ENCODE results near the gene MED15.
"Not testable (repeated sequence)": the region's sequence is repeated elsewhere in the genome, so short reads cannot be mapped to it uniquely, and the experiment has no call there.

The MED15 gene

DNA sequence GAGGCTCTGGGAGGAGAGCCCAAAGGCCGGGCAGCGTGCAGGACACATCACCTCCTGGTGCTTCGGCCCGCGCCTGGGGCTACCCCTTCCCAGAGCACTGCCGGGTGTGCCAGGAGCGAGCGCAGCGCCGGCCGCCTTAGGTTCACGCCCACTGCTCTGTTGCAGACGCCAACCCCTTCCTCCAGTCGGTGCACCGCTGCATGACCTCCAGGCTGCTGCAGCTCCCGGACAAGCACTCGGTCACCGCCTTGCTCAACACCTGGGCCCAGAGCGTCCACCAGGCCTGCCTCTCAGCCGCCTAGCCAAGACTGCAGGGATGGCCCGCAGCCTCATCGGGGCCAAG, 79.0 kb downstream of the MED15 start:
- no peak for DNase-seq

DNA sequence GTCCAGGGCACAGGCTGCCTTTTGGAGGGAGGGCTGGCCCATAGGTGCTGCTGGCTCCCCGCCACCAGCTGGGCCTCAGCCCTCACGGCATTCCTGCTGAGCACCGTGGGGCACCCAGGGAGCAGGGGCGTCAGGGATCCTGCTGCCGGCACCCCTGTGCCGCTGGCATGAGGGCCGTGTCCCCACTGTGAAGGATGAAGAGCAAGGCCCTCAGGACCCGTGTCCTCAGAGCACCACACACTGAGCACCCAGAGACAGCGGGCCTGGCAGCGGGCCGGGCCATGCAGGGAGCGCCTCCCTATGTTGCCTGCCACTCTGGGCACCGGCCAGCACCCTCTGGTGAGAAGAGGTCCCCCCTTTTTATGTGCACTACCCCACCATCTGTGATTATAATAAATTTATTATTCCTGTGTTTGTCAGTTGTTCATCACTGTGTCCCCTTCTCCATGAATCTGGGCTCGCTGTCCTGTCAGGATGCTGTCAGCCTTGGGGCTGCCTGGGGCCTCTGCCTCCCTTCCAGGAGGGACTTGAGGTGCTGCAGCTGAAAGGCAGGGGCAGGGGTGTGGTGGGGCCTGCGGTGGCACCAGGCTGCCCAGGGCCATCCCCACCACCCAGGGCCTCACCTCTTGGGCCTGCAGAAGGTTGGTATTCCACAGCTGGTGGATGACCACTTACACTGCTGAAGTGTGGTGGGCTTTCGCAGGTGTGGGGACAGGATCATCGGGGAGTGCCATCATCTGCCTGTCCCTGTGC, 80.0 kb downstream of the MED15 start:
- no peak for DNase-seq

DNA sequence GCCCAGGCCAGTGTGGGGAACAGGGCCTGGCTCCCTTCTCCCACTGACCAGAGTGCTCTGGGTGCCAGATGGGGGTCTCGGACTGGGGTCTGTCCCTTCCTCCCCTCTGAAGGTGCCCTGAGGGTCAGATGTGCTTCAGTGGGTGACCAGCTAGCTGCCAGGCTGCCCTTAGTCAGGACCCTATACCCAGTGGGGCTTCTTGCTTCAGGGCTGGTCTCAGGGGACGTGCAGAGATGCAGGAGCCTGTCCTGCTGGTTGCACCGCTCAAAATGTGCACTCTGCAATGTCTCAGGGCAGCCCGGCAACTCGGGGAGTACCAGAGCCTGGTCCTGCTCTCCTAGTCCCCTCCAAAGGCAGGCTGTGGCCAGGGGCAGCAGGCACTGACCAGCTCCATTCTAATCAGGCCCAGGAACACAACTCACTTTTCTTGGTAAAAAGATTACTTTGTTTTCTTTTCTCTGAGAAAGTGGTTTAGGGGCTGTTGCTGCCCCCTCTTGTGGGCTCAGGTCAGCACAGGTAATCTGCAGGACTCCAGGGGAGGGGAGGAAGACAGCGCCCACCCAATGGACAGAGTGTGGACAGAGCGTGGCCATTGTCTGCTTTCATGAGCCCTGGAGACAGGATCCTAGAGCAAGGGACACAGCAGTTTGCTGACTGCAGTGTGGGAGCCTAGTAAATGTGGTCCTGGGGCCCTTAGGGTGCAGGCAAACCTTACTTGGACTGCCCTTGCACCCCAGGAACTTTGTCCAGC, 80.9 kb downstream of the MED15 start:
- DNase-seq: no peak

DNA sequence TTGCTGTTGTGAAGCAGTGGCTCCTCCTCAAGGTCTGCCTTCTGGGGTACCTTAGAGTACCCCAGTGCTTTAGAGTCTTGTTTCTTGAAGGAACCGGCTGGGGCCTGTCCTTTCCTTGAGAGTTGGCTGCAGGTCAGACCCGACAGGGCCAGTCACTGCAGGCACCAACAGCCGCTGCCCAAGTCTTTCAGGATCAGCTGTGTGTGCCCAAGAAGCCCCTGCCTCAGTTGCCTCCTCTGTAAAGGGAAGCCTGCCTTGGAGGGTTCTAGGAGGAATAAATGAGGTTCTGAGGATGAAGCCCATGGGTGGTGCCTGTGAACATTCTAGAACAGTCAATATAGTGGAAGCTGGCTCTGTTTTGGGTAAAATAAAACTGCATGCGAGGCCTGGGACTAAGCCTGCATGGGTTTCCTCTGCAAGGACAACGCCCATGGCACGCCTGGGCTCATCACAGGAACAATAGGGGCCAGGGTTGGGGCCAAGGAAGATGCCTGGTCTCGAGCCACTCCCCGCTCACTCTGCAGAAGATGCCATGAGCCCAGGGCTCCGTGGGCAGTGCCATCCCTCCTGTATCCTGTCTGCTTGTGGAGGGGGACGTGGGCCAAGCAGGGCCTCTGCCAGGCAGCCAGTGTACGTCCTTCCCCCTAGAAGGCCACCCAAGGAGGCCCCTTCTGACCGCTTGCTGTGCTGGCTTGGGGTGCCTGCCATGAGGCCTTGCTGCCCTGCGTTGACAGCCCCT, 81.6 kb downstream of the MED15 start:
- no peak for DNase-seq

DNA sequence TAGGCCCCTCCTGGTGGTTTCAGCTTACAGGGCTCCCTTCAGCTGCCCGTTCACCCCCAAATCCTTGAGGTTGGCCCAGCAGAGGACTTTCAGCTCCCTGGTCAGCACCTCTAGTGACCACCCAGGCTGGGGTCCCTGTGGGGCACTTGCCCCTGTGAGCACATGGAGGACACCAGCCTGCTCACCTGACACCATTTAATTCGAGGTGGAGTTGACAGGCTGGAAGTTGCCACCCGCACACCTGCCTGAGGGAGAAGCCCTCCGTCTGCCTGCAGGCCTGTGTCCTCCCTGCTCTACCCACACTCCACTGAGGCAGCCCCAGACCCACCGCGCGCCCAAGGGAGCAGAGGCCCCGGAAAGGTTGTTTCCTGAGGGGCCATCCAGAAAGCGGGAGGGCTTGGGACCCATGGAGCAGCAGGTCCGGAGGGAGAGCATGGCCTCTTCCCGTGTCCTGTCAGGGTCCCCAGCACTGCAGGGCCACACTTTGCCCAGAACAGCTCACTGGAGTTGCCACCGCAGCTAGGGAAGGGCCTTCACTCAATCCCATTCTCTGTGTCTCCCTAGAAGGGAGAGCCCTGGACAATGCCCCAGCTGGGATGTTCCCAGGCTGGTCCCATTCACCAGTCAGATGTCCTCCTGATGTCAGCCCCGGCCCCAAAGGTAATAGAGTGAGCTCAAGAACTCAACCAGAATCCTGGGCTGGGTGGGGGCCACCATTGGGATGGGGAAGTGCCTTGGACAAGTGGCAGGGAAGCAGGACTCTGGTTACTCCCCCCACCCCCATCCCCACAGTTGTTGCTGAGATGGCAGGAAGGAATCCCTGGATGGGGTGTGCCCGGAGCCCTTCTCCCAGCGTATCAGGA, 82.4 kb downstream of the MED15 start:
- DNase-seq: no peak

DNA sequence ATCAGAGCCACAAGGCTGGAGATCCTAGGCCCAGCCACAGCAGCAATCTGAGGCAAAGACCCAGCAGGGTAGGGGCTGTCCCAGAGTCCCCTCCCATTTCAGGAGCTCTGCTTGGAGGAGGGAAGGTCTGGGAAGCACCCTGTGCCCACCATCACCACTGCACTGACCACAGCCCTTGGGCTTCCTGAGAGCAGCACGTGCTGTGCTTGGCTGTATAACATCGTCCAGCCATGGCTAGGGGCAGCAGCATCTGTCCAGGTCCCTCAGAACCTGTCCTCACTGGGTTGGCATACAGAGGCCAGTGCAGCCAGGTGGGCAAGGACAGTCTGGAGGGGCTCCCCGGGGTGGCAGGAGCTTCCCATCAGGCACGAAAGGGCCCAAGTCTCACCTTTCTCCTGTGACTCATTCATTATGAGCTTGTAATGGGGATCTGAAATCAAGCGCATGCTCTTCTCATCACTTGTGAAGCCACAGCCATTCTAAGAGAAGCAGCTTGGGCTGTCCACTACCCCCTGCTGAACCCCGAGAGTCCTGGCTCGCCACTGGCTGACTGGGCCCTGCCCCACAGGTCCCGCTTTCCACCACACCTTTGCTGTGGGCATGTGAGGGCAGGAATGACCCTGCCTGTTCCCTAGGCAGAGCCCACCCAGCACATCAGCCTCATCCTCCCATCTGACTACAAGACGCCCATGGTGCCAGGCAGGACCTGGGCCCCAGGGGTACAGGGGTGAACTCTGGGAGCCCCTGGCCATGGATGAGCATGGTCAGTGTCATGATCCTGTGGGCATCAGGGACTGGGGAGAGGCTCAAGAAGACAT, 83.3 kb downstream of the MED15 start:
- no peak for DNase-seq

DNA sequence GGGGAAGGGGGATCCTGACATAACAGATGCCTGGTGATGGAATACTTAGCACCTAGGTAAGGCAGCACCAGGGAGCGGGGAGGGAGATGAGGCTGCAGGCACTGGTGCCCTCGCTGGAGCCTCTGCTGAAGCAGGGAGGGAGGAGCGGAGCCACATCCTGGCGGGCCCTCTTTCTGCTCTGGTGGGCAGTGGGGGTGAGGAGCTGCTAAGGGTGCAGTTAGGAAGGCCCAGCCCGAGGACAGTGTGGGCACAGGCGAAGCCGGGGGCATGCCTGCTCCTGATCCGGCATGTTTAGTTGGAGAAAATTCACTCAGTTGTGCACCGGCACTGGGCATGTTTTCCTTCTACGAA, 83.9 kb downstream of the MED15 start:
- DNase-seq: no peak

DNA sequence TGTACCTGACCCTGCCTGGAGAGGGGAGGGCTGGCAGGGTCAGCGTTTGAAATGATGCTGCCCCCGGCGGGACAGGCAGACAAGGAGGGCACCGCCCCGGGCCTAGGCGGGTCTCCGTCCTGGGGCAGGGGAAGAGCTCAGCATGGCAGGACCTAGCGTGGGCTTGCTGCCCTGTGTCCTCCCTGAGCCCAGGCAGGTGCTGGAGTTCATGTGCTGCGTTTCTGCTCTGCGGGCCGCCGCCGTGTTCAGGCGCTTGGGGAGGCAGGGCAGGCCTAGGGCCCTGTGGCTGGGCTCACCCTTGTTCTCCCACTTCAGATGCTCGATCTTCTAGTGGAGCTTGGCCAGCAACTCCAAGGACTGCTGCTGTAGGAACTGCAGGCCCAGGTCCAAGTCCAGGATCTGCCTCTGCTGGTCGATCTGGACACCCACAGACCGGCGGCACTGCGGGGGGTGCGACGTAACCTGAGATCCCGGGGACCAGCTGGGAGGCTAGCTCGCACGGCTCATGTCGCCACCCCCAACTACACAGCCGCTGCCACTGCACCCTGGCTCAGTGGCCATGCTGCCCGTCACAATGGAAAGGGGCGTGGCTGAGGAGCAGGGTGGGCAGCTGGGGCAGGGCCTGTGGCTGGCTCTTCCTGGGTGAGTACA, 84.4 kb downstream of the MED15 start:
- peak; percentile 1 for DNase-seq

DNA sequence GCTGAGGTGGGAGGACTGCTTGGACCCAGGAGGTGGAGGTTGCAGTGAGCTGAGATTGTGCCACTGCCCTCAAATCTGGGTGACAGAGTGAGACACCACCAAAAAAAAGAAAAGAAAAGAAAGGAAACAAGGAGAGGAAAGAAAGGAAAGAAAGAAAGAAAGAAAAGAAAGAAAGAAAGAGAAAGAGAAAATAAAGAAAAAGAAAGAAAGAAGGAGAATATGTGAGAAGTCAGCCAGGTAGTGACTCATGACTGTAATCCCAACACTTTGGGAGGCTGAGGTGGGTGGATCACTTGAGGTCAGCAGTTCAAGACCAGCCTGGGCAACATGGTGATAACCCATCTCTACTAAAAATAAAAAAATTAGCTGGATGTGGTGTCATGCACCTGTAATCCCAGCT, 86.6 kb downstream of the MED15 start:
- not testable (repeated sequence) for DNase-seq

DNA sequence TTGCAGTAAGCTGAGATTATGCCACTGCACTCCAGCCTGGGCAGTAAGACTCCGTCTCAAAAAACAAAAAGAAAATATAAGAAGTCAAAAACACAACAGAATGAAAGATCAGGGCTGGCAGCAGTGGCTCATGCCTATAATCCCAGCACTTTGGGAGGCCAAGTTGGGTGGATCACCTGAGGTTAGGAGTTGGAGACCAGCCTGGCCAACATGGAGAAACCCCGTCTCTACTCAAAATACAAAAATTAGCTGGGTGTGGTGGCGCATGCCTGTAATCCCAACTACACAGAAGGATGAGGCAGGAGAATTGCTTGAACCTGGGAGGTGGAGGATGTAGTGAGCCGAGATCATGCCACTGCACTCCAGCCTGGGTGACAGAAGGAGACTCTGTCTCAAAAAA, 87.1 kb downstream of the MED15 start:
- DNase-seq: not testable (repeated sequence)

DNA sequence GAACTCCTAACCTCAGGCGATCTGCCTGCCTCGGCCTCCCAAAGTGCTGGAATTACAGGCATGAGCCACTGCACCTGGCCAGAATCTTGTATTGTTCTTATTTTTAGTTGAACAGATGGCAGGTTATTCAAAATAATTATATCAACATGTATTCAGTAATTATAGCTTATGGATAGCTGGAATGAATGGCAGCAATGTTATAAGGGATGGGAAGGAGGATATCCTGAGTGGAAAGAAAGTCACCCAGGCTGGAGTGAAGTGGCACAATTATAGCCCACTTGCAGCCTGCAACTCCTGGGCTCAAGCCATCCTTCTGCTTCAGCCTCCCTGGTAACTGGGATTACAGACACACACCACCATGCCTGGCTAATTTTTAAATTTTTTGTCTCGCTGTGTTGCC, 88.1 kb downstream of the MED15 start:
- DNase-seq: peak; percentile 34

DNA sequence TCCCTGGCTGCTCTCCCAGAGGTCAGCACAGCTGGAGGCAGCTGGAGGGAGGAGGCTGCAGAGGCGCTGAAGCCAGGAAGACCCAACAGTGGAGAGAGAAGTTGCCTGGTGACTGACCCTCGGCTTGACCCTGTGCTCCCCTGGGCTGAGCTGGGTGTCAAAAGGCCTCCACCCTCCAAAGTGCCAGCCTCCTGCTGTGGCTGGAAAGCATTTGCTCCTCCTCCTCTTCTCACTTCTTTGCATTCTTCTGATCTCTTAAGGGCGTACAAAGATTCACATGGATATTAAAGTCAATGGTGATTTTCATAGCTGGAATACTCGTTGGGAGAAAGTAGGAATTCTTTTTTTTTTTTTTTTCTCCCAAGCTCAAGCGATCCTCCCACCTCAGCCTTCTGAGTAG, 91.7 kb downstream of the MED15 start:
- no peak for DNase-seq

DNA sequence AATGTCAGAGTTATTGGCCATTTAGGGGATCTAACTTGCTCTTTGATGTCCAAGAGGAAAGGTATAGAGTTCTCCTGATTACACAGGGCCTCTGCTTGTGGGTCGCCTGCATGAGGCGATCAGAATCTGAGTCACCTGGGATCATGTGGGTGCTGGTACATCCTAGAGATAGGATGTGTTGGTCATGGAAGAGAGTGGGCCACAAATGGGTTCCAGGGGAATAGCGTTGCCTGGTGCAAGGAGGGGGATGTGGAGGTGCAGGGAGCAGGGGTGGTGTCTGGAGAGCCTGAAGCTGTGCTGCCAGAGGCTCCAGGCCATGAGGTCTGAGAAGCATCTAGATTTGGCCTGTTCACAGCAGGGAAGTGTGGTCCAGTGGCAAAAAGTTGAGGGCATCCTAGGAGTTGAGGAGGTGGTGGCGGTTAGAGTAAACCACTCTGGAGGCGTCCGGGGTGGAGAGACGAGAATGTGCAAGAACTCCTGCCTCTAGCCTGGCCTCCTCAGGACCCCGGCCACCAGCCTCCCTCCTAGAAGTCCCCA, 92.8 kb downstream of the MED15 start:
- DNase-seq: no peak

DNA sequence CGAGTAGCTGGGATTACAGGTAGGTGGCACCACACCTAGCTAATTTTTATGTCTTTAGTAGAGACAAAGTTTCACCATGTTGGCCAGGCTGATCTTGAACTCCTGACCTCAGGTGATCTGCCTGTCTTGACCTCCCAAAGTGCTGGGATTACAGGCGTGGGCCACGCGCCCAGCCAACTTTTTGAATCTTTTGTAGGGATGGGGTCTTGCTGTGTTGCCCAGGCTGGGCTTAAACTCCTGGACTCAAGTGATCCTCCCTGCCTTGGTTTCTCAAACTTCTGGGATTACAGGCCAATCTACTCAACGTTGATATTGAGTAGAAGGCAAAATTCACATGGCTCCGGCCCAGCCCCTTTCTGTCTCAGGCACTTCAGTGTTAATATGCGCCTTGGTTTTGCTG, 93.9 kb downstream of the MED15 start:
- no peak for DNase-seq

DNA sequence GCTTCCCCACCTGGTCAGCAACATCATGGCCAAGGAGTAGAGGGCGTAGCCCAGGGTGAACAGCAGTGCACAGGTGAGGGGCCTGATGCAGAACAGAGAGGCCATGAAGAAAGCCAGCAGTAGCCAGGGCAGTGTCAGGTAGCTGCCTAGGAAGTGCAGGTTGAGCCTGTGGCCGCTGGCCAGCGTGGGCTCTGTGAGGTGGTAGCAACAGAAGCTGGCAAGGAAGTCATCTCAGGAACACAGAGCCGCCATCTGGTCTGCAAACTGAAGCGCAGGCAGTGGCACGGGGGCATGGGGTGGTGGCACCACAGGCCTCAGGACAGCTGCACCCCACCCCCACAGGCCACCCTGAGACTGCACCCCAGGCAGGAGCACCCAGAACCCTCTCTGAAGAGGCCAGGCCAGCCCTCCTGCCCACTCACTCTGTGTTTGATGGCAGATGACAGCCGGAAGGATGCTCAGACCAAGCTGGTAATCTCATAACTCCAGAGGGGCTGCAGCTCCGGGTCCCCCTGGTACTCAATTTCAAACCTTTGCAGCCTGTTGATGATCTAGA, 95.3 kb downstream of the MED15 start:
- DNase-seq: no peak

DNA sequence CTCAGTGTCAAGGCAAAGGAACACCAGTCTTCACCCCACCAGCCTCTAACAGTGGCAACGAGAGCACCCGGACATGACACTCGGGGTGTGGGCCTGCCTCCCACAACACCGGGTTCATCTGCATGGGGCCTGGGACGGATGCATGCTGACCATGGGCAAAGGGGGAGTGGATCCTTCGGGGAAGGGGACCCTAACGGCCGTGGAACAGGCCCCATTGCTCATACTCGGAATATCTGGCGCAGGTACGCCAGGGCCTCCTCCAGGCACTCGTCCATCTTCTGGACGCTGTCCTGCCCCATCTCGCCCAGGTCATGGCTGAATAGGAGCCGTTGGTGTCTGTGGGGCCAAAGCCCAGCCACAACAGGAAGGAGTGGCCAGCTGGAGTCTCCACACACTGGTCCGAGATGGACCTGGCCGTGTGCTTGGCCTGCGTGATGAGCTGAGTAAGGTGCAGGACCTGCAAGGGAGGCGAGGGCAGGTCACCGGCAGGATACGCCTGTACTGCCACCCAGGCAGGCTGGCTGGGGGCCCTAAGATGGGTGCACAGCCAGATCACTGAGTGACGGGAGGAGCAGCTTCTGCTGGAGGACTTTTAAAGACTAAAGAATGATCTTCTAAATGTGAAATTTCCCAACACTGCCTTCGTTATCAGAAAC, 96.8 kb downstream of the MED15 start:
- no peak for DNase-seq

DNA sequence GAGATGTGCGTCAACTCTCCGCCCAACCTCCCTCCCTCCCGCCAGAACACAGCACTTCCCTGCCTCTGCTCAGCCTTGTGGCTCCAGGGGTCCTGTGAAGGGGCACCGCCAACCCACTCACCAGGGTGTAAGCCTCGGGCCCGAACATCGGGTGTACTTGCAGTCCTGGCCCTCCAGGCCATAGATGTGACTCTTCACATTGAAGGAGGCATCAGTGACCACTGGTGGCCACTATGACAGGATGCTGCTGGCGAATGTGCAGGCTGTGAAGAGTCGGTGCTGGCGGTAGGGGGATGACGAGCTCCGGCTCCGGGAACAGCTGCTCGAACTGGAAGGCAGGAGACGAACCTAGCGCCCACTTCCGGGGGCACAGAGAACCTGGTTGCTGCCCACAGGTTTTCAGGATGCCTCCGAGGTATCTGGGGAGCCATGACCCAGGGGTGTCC, 97.4 kb downstream of the MED15 start:
- DNase-seq: no peak

DNA sequence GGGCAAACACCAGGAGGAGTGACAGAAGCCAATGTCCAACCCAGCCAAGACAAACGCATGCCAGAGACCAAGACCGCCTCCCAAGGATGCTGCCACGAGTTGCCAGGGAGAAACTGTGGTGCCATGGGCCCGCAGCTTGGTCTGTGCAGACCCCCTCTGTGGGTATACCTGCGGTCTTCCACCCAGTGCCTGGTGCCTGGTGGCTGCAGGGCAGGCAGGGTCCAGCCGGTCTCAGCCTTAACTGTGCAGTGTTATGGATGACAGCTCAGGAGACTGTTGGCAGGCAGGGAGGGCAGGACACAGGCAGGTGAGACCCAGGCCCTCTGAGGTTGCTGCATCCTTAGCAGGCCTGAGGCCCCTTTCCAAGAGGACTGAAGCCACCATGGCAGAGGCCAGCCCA, 97.9 kb downstream of the MED15 start:
- no peak for DNase-seq

DNA sequence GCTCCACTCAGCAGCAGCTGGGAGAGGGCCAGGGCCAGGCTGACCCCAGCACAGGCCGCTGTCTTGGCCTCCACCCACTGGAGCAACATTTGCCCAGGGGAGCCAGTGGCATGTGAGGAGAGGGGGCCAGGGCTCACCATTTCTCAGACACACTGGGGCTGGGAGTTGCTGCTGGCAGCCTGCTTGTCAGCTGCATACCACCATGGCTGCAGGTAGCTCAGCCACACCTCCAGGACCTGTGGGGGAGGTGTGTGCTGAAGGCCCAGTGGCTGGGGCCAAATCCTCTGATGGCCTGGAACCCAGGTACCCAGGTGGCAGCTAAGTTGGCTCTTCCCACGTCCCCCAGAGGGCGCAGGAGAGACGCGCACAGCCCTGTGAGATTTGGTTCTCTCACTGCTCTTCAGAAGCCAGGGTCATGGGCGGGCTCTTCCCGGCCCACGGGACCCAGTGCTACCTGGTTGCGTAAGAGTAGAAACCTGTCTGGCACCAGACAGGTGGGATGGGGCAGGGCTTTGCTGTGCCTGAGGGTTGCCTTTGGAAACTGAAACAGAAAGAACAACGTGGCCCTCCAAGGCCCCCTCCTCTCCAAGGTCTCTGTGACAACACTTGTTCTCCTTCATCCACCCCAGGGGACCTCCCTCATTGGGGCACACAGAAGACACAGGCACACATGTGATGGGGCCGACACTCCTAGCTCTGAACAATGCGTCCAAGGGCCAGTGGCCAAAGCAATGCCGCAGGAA, 98.8 kb downstream of the MED15 start:
- DNase-seq: peak; percentile 88

DNA sequence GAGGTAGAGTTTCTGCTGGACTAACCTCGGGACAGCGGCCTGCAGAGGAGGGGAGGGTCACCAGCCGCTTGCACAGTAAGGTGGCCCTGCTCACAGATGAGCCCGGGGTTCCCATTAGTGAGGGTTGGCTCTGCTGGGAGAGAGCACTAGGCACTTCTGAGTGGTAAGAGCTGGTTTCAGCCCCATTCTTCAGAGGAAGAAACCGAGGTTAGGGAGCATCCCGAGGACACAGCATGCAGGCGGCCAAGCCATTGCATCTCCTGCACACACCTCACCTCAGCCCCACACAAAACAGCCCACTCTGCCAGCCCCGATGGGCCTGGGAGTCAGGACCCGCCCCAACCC, 99.3 kb downstream of the MED15 start:
- no peak for DNase-seq
